T-cell (primary cell): Measurements from ENCODE around the gene ALG14. TPM values are rescaled to one million over a fixed set of nuclear protein-coding genes. Genes with fewer than 3 reads are reported as not detected.

Experiments used
- ATAC-seq, 4 experiments: fragments of 200-7000 bp in 3 of 4; fragments of 150-1000 bp in 1 of 4; cut with Tn5 transposase; replicated peaks in 1 of 4; 1 replicate in 3 of 4; 2 replicates in 1 of 4; pipeline ENCODE4 v1.10.0; 2021; ENCODE audit warnings: moderate library complexity in 3 of 4, mild to moderate bottlenecking in 2 of 4, moderate number of reproducible peaks in 1 of 4
- CTCF ChIA-PET, 2 donors: fragments of 300-600 bp; sonication (Branson Sonifier 250); formaldehyde crosslinking; loops; one replicate each; lab custom pipeline; 2022; ENCODE audit warnings: antibody characterized with exemption in 2 of 2; lab: Charles Lee
- POLR2A ChIA-PET, 2 donors: fragments of 300-600 bp; sonication (Branson Sonifier 250); formaldehyde crosslinking; loops; one replicate each; lab custom pipeline; 2022; ENCODE audit warnings: antibody characterized with exemption in 2 of 2; lab: Charles Lee
- DNase-seq, 35 experiments: peaks; one replicate each; pipeline versions ENCODE4 v3.0.0 to v3.0.0-alpha.2; 2013 to 2023
- H3K27ac ChIP-seq: one replicate; pipeline ENCODE4 v1.5.1; 2013; ENCODE audit warnings: low read length
- H3K27me3 ChIP-seq, 2 experiments: replicated peaks in 1 of 2; 1 replicate in 1 of 2; 2 replicates in 1 of 2; pipeline versions ENCODE4 v1.6.1 to v1.7.0; 2013; ENCODE audit warnings: low read length in 1 of 2, mixed read lengths in 1 of 2; ENCODE audit not compliant: control insufficient read depth in 2 of 2, insufficient read depth in 2 of 2; ENCODE audit errors: extremely low read depth in 1 of 2
- H3K36me3 ChIP-seq, 2 donors: 1 replicate in 1 of 2; 2 replicates in 1 of 2; pipeline versions ENCODE4 v1.6.1 to v1.7.0; 2013; ENCODE audit warnings: low read length in 1 of 2; ENCODE audit not compliant: control insufficient read depth in 2 of 2, insufficient read depth in 1 of 2; ENCODE audit errors: extremely low read depth in 1 of 2
- H3K4me1 ChIP-seq, 2 experiments: 1 replicate in 1 of 2; 2 replicates in 1 of 2; pipeline versions ENCODE4 v1.6.1 to v1.7.0; 2013; ENCODE audit warnings: low read length in 2 of 2, mixed read lengths in 1 of 2; ENCODE audit not compliant: insufficient read depth in 2 of 2, control insufficient read depth in 1 of 2; ENCODE audit errors: extremely low read depth in 1 of 2
- H3K4me3 ChIP-seq, 2 donors: 1 replicate in 1 of 2; 2 replicates in 1 of 2; pipeline versions ENCODE4 v1.5.1 to v1.7.0; 2013; ENCODE audit warnings: mild to moderate bottlenecking in 2 of 2, low read length in 1 of 2, moderate library complexity in 1 of 2; ENCODE audit not compliant: control insufficient read depth in 1 of 2; ENCODE audit errors: extremely low read depth in 1 of 2
- H3K9me3 ChIP-seq: 2 replicates; pipeline ENCODE4 v1.7.0; 2013
- H3K27ac Mint-ChIP-seq, 2 donors: one replicate each; pipeline ENCODE4 v1.8.0; 2020 to 2021; ENCODE audit warnings: mild to moderate bottlenecking in 2 of 2, mixed read lengths in 2 of 2
- H3K27me3 Mint-ChIP-seq, 2 donors: one replicate each; pipeline ENCODE4 v1.8.0; 2021 to 2022; ENCODE audit warnings: mixed read lengths in 2 of 2
- H3K36me3 Mint-ChIP-seq: one replicate; pipeline ENCODE4 v1.8.0; 2021; ENCODE audit warnings: mixed read lengths
- H3K4me1 Mint-ChIP-seq, 3 donors: one replicate each; pipeline ENCODE4 v1.8.0; 2020 to 2022; ENCODE audit warnings: mixed read lengths in 3 of 3, mild to moderate bottlenecking in 1 of 3
- H3K4me3 Mint-ChIP-seq, 3 donors: one replicate each; pipeline ENCODE4 v1.8.0; 2020 to 2022; ENCODE audit warnings: mild to moderate bottlenecking in 3 of 3, mixed read lengths in 3 of 3, moderate library complexity in 3 of 3
- H3K9me3 Mint-ChIP-seq, 3 donors: one replicate each; pipeline ENCODE4 v1.8.0; 2020 to 2022; ENCODE audit warnings: mixed read lengths in 3 of 3
- WGBS: methylation state at CpG from one replicate; pipeline ENCODE4 v1.1.5; 2013; ENCODE audit warnings: missing lambda C conversion rate; ENCODE audit not compliant: insufficient coverage; 5-methylcytosine and 5-hydroxymethylcytosine counted together
- total RNA-seq, 35 experiments: library from RNA in 6 of 35; stranded (reverse) in 6 of 35; fragments of 120-200 nt in 1 of 35; gene quantifications; one replicate each; pipeline versions ENCODE4 v1.2.1 to v1.2.4 and lab custom pipeline; 2013 to 2026

ALG14 gene
- total RNA-seq, 5 donors from 2014 or later (not counting 1 experiment from before 2014, with no cell fraction given): 0.40 to 2.3 (median 1.7) TPM

DNA sequence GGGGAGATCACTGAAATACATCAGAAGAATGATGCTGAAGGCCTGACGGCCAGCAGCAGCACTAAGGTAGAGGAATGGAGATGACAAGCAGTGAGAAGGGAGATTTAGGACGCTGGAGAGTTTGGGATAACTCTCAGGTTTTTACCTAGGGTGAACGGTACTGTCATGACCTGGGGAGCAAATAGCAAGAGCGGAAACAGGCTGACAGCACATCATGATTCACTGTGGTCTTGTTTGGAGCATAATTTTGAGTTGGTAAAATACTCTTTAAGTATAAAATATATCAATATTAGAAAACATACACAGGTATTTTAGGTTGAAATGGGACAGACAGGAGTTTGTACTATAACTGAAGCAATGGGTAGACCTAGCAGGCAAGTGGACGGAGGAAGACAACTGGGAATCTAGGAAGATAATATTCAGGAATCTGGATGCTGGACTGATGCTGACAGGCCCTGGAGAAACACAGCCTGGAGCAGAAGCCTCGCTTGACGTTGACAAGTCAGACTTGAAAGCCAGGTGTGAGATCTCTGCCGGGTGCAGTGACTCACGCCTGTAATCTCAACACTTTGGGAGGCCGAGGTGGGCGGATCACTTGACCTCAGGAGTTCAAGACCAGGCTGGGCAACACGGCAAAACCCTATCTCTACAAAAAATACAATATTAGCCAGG is 33.3 kb downstream of the ALG14 start:
- Mint-ChIP-seq H3K9me3 (no peaks in the 10 kb centered on the region), H3K4me1 (no peaks in the 10 kb centered on the region), H3K4me3 (no peak overlapping the region), H3K27ac (no peak overlapping the region), H3K36me3 (peaks cover 7% of the 10 kb centered on the region), H3K27me3 (no peaks in the 10 kb centered on the region)
- ATAC-seq: no peak
- H3K4me1 ChIP-seq: peaks cover 0 to 4% of the 10 kb centered on the region in 2 experiments
- H3K4me3 ChIP-seq: no peak overlapping the region
- no peak overlapping the region for H3K27ac ChIP-seq
- no peaks in the 10 kb centered on the region for H3K36me3 ChIP-seq
- WGBS: 75% methylated on average over 3 of the region's 12 CpGs
- ChIA-PET POLR2A (no interaction called here), CTCF (interaction anchor here (0.5 to 1.5 kb wide), 5 partner anchors 180 to 192 kb away, joined by 3 to 11 read pairs (median 4); no protein-coding TSS in a partner anchor)
- no peak for DNase-seq
- H3K9me3 ChIP-seq: no peaks in the 10 kb centered on the region
- no peaks in the 10 kb centered on the region for H3K27me3 ChIP-seq

GRCh38 chr1:95035536-95035935 is 37.2 kb downstream of the ALG14 start:
- H3K9me3 ChIP-seq: no peaks in the 10 kb centered on the region
- CTCF ChIA-PET: interaction anchor here in 1 of 2 donors (0.5 kb wide), 1 partner anchor 14 kb away, joined by 3 read pairs; no protein-coding TSS in a partner anchor
- POLR2A ChIA-PET: no interaction called here
- ATAC-seq (no peak), DNase-seq (no peak)
- WGBS: no CpG with 5 or more reads among the region's 1 CpG
- Mint-ChIP-seq H3K4me3 (no peak overlapping the region), H3K27ac (no peak overlapping the region), H3K4me1 (no peaks in the 10 kb centered on the region), H3K36me3 (peaks cover 12% of the 10 kb centered on the region), H3K27me3 (no peaks in the 10 kb centered on the region), H3K9me3 (no peaks in the 10 kb centered on the region)
- H3K4me3 ChIP-seq: no peak overlapping the region
- H3K36me3 ChIP-seq: no peaks in the 10 kb centered on the region
- H3K27ac ChIP-seq: no peak overlapping the region
- no peaks in the 10 kb centered on the region for H3K4me1 ChIP-seq
- no peaks in the 10 kb centered on the region for H3K27me3 ChIP-seq

- H3K27ac ChIP-seq: no peak overlapping the region
- H3K4me3 ChIP-seq: no peak overlapping the region
- H3K9me3 Mint-ChIP-seq: no peaks in the 10 kb centered on the region
- 62% methylated on average over 1 of the region's 1 CpG for WGBS
- no peaks in the 10 kb centered on the region for H3K9me3 ChIP-seq
- no peak overlapping the region for H3K27ac Mint-ChIP-seq
- H3K27me3 Mint-ChIP-seq: no peaks in the 10 kb centered on the region
- no peaks in the 10 kb centered on the region for H3K27me3 ChIP-seq
- ChIA-PET CTCF (interaction anchor here (0.7 to 1.2 kb wide), 2 partner anchors 9 to 184 kb away, joined by 3 read pairs; no protein-coding TSS in a partner anchor), POLR2A (no interaction called here)
- H3K4me3 Mint-ChIP-seq: no peak overlapping the region
- H3K36me3 Mint-ChIP-seq: peaks cover 13% of the 10 kb centered on the region
- no peaks in the 10 kb centered on the region for H3K4me1 Mint-ChIP-seq
- ATAC-seq (no peak), DNase-seq (no peak)
- no peaks in the 10 kb centered on the region for H3K4me1 ChIP-seq
- no peaks in the 10 kb centered on the region for H3K36me3 ChIP-seq
Measured at GRCh38 chr1:95034506-95034905, 38.2 kb downstream of the ALG14 start.

DNA sequence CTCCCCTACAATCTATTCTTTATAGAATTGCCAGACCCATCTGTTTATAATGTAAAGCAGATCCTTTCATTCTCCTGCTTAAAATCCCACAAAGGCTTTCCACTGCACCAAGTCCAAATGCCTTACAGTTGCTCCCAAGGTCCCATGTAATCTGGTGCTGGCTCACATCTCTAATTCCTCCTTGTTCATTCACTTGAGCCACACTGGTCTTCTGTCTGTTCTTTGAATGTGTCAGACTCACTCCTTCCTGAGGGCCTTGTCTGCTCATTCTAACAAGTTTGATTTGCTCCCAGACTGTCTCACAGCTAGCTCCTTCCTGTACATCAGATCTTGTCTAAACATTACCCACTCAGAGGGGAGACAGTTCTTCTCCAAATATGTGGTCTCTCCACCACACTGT is 38.9 kb downstream of the ALG14 start:
- H3K4me1 Mint-ChIP-seq: no peaks in the 10 kb centered on the region
- ATAC-seq: no peak
- H3K4me1 ChIP-seq: no peaks in the 10 kb centered on the region
- H3K4me3 ChIP-seq: no peak overlapping the region
- no peaks in the 10 kb centered on the region for H3K27me3 ChIP-seq
- ChIA-PET CTCF (no interaction called here), POLR2A (interaction anchor here in 1 of 2 donors (0.6 kb wide), 1 partner anchor 47 kb away, joined by 6 read pairs; no protein-coding TSS in a partner anchor)
- no peak overlapping the region for H3K27ac Mint-ChIP-seq
- H3K9me3 Mint-ChIP-seq: peaks cover 0 to 4% (median 4%) of the 10 kb centered on the region in 3 donors
- no peaks in the 10 kb centered on the region for H3K27me3 Mint-ChIP-seq
- H3K9me3 ChIP-seq: no peaks in the 10 kb centered on the region
- H3K36me3 ChIP-seq: no peaks in the 10 kb centered on the region
- H3K27ac ChIP-seq: no peak overlapping the region
- no peak for DNase-seq
- peaks cover 12% of the 10 kb centered on the region for H3K36me3 Mint-ChIP-seq
- H3K4me3 Mint-ChIP-seq: no peak overlapping the region

GRCh38 chr1:95029532-95029931 is 43.2 kb downstream of the ALG14 start:
- Mint-ChIP-seq H3K27me3 (no peaks in the 10 kb centered on the region), H3K36me3 (peaks cover 39% of the 10 kb centered on the region), H3K4me3 (no peak overlapping the region), H3K9me3 (peaks cover 0 to 5% (median 5%) of the 10 kb centered on the region in 3 donors), H3K4me1 (no peaks in the 10 kb centered on the region), H3K27ac (no peak overlapping the region)
- Histone ChIP-seq H3K36me3 (peaks cover 0 to 7% of the 10 kb centered on the region in 2 donors), H3K27me3 (no peaks in the 10 kb centered on the region), H3K4me1 (no peaks in the 10 kb centered on the region), H3K9me3 (no peaks in the 10 kb centered on the region), H3K27ac (no peak overlapping the region), H3K4me3 (no peak overlapping the region)
- CTCF ChIA-PET: no interaction called here
- POLR2A ChIA-PET: interaction anchor here in 1 of 2 donors (0.6 kb wide), 1 partner anchor 509 kb away, joined by 3 read pairs; no protein-coding TSS in a partner anchor
- ATAC-seq (no peak), DNase-seq (no peak)

GRCh38 chr1:95028954-95029353 is 43.8 kb downstream of the ALG14 start:
- Mint-ChIP-seq H3K27me3 (no peaks in the 10 kb centered on the region), H3K4me3 (no peak overlapping the region), H3K9me3 (peaks cover 0 to 5% (median 5%) of the 10 kb centered on the region in 3 donors), H3K4me1 (no peaks in the 10 kb centered on the region), H3K27ac (no peak overlapping the region), H3K36me3 (peaks cover 43% of the 10 kb centered on the region)
- Histone ChIP-seq H3K4me3 (no peak overlapping the region), H3K27me3 (no peaks in the 10 kb centered on the region), H3K27ac (no peak overlapping the region), H3K9me3 (no peaks in the 10 kb centered on the region), H3K36me3 (peaks cover 2 to 7% of the 10 kb centered on the region in 2 donors), H3K4me1 (no peaks in the 10 kb centered on the region)
- POLR2A ChIA-PET: no interaction called here
- ATAC-seq (no peak), DNase-seq (no peak)
- CTCF ChIA-PET: no interaction called here
